Effector memory CD4-positive, alpha-beta T cell (primary cell): ENCODE measurements around the gene IL3.
"Not testable (repeated sequence)": the region's sequence is repeated elsewhere in the genome, so short reads cannot be mapped to it uniquely, and the experiment has no call there.

Experiments used
- DNase-seq, 3 donors: peaks; one replicate each; pipeline ENCODE4 v3.0.0-alpha.2; 2020
- H3K27ac ChIP-seq: 2 replicates; pipeline ENCODE4 v1.7.0; 2013; ENCODE audit warnings: mild to moderate bottlenecking, low read length, moderate library complexity; ENCODE audit not compliant: insufficient read depth, poor library complexity, severe bottlenecking
- H3K27me3 ChIP-seq: replicated peaks from 2 replicates; pipeline ENCODE4 v1.7.0; 2013; ENCODE audit warnings: mild to moderate bottlenecking, low read length; ENCODE audit not compliant: insufficient read depth, control insufficient read depth, poor library complexity, severe bottlenecking
- H3K36me3 ChIP-seq: 2 replicates; pipeline ENCODE4 v1.7.0; 2013; ENCODE audit warnings: mild to moderate bottlenecking, low read length, moderate library complexity; ENCODE audit not compliant: control insufficient read depth, insufficient read depth
- H3K4me1 ChIP-seq: 2 replicates; pipeline ENCODE4 v1.7.0; 2013; ENCODE audit warnings: low read length, mild to moderate bottlenecking; ENCODE audit not compliant: control insufficient read depth, insufficient read depth, poor library complexity, severe bottlenecking
- H3K4me3 ChIP-seq: 2 replicates; pipeline ENCODE4 v1.7.0; 2013; ENCODE audit warnings: low read length, low read depth, mild to moderate bottlenecking; ENCODE audit not compliant: insufficient read depth, poor library complexity, severe bottlenecking
- H3K9me3 ChIP-seq: 2 replicates; pipeline ENCODE4 v1.7.0; 2013; ENCODE audit warnings: mild to moderate bottlenecking, low read length, moderate library complexity; ENCODE audit not compliant: control insufficient read depth

Gene IL3

GRCh38 chr5:132108957-132109356 lies 48.5 kb downstream of the IL3 start:
- not testable (repeated sequence) for H3K27ac ChIP-seq, H3K4me3 ChIP-seq, DNase-seq, H3K9me3 ChIP-seq, H3K27me3 ChIP-seq, H3K36me3 ChIP-seq
- peaks cover 33% of the 10 kb centered on the region for H3K4me1 ChIP-seq

- Histone ChIP-seq H3K27me3 (no peaks in the 10 kb centered on the region), H3K4me1 (peaks cover 33% of the 10 kb centered on the region), H3K4me3 (no peak overlapping the region), H3K36me3 (no peaks in the 10 kb centered on the region), H3K9me3 (no peaks in the 10 kb centered on the region), H3K27ac (no peak overlapping the region)
- DNase-seq, result no peak
Measured at GRCh38 chr5:132109494-132110053, 49.1 kb downstream of the IL3 start.

GRCh38 chr5:132110195-132110594 lies 49.7 kb downstream of the IL3 start:
- DNase-seq, result no peak
- Histone ChIP-seq H3K9me3 (no peaks in the 10 kb centered on the region), H3K27me3 (no peaks in the 10 kb centered on the region), H3K4me1 (peaks cover 32% of the 10 kb centered on the region), H3K27ac (no peak overlapping the region), H3K4me3 (no peak overlapping the region), H3K36me3 (no peaks in the 10 kb centered on the region)

GRCh38 chr5:132110930-132111329 lies 50.5 kb downstream of the IL3 start:
- H3K4me1 ChIP-seq, result peaks cover 28% of the 10 kb centered on the region
- no peak for DNase-seq
- H3K27ac ChIP-seq, result no peak overlapping the region
- H3K9me3 ChIP-seq, result no peaks in the 10 kb centered on the region
- no peak overlapping the region for H3K4me3 ChIP-seq
- no peaks in the 10 kb centered on the region for H3K36me3 ChIP-seq
- no peaks in the 10 kb centered on the region for H3K27me3 ChIP-seq

GRCh38 chr5:132112111-132112510 lies 51.7 kb downstream of the IL3 start:
- H3K36me3 ChIP-seq, result no peaks in the 10 kb centered on the region
- H3K4me1 ChIP-seq, result peaks cover 33% of the 10 kb centered on the region
- H3K27ac ChIP-seq, result no peak overlapping the region
- H3K27me3 ChIP-seq, result no peaks in the 10 kb centered on the region
- DNase-seq, result no peak
- H3K4me3 ChIP-seq, result no peak overlapping the region
- H3K9me3 ChIP-seq, result no peaks in the 10 kb centered on the region
